PC-9 (cell line): Measurements from ENCODE around the gene MAST4. TPM values are rescaled to one million over a fixed set of nuclear protein-coding genes. Genes with fewer than 3 reads are reported as not detected.

Experiments
- BruUV-seq: library from RNA; stranded (reverse); fragments of 400-500 nt; replicated peaks from 2 replicates; lab custom pipeline; 2021; lab: Mats Ljungman, UMichigan
- CTCF ChIA-PET: fragments of 300-600 bp; sonication (Branson Sonifier 250); formaldehyde crosslinking; loops from one replicate; lab custom pipeline; 2022; ENCODE audit warnings: antibody characterized with exemption; lab: Charles Lee
- POLR2A ChIA-PET: fragments of 300-600 bp; sonication (Branson Sonifier 250); formaldehyde crosslinking; loops from one replicate; lab custom pipeline; 2022; ENCODE audit warnings: antibody characterized with exemption; ENCODE audit not compliant: unreplicated experiment; lab: Charles Lee
- DNase-seq, 2 experiments: peaks; one replicate each; pipeline versions ENCODE4 v3.0.0 to v3.0.0-alpha.2; 2015 to 2022; ENCODE audit warnings: mixed read lengths in 1 of 2
- H2AFZ ChIP-seq: fragments of 200-600 bp; sonication (generic); 2 replicates; pipeline ENCODE4 v1.8.1; 2017; ENCODE audit warnings: antibody characterized with exemption
- H3F3A ChIP-seq: fragments of 200-600 bp; sonication (generic); 2 replicates; pipeline ENCODE4 v1.8.1; 2017; ENCODE audit warnings: antibody characterized with exemption, mild to moderate bottlenecking, low read depth; ENCODE audit not compliant: insufficient read depth
- H3K27ac ChIP-seq: fragments of 200-600 bp; sonication (generic); 2 replicates; pipeline ENCODE4 v1.6.1; 2016; ENCODE audit warnings: mixed run types
- H3K27me3 ChIP-seq: fragments of 200-600 bp; sonication (generic); 2 replicates; pipeline ENCODE4 v1.6.1; 2016; ENCODE audit warnings: low read depth, mixed run types; ENCODE audit not compliant: insufficient read depth
- H3K36me3 ChIP-seq: fragments of 200-600 bp; sonication (generic); 2 replicates; pipeline ENCODE4 v1.6.1; 2016; ENCODE audit warnings: low read depth, mixed run types
- H3K4me1 ChIP-seq: fragments of 200-600 bp; sonication (generic); replicated peaks from 2 replicates; pipeline ENCODE4 v1.6.1; 2016; ENCODE audit warnings: mixed run types; ENCODE audit not compliant: insufficient read depth
- H3K4me2 ChIP-seq: fragments of 200-600 bp; sonication (generic); 2 replicates; pipeline ENCODE4 v1.6.1; 2017; ENCODE audit warnings: mixed run types
- H3K4me3 ChIP-seq: fragments of 200-600 bp; sonication (generic); 2 replicates; pipeline ENCODE4 v1.6.1; 2016; ENCODE audit warnings: mixed run types
- H3K79me2 ChIP-seq: fragments of 200-600 bp; sonication (generic); 2 replicates; pipeline ENCODE4 v1.6.1; 2017; ENCODE audit warnings: low read depth, mixed run types
- H3K9me2 ChIP-seq: fragments of 200-600 bp; sonication (generic); 2 replicates; pipeline ENCODE4 v1.8.1; 2017; ENCODE audit warnings: mild to moderate bottlenecking; ENCODE audit not compliant: insufficient read depth
- H3K9me3 ChIP-seq: fragments of 200-600 bp; sonication (generic); 2 replicates; pipeline ENCODE4 v1.8.1; 2016; ENCODE audit warnings: low read depth; ENCODE audit not compliant: insufficient read depth
- H4K20me1 ChIP-seq: fragments of 200-600 bp; sonication (generic); 2 replicates; pipeline ENCODE4 v1.8.1; 2017; ENCODE audit not compliant: insufficient read depth
- CTCF ChIP-seq: fragments of 200-600 bp; sonication (generic); conservative IDR thresholded peaks from 2 replicates; pipeline ENCODE4 v1.6.1; 2017; ENCODE audit warnings: mixed run types, antibody characterized with exemption, mild to moderate bottlenecking, moderate library complexity
- EZH2 ChIP-seq: fragments of 200-600 bp; sonication (generic); IDR thresholded peaks from 2 replicates; pipeline ENCODE4 v1.8.0; 2017; ENCODE audit warnings: antibody characterized with exemption, low read depth
- intact Hi-C: fragments of 100-400 bp; cut with micrococcal nuclease; formaldehyde crosslinking; loops from one replicate; pipeline ENCODE4 v1.10.0; 2022; ENCODE audit not compliant: unreplicated experiment
- total RNA-seq: library from RNA; stranded (reverse); gene quantifications from 2 replicates; pipeline ENCODE4 v1.2.3, GENCODE V29; 2021

The MAST4 gene
- total RNA-seq, 1 experiment from 2014 or later, result 19.3 TPM

GRCh38 chr5:66639037-66639436 lies 42.8 kb downstream of the MAST4 start:
- no peaks in the 10 kb centered on the region for H3F3A ChIP-seq
- no peak overlapping the region for H3K27ac ChIP-seq
- no peaks in the 10 kb centered on the region for H3K27me3 ChIP-seq
- H4K20me1 ChIP-seq, result no peaks in the 10 kb centered on the region
- H3K36me3 ChIP-seq, result no peaks in the 10 kb centered on the region
- no TSS peak for BruUV-seq
- CTCF ChIA-PET, result no interaction called here
- H3K4me3 ChIP-seq, result no peak overlapping the region
- H3K4me2 ChIP-seq, result no peak overlapping the region
- H3K9me3 ChIP-seq, result no peaks in the 10 kb centered on the region
- POLR2A ChIA-PET, result no interaction called here
- H3K4me1 ChIP-seq, result no peaks in the 10 kb centered on the region
- H3K9me2 ChIP-seq, result no peaks in the 10 kb centered on the region
- no peak overlapping the region for H2AFZ ChIP-seq
- DNase-seq, result no peak
- H3K79me2 ChIP-seq, result no peaks in the 10 kb centered on the region
- TF ChIP-seq EZH2 (no peak), CTCF (no peak)
- intact Hi-C loops, result no loop called here

- no peaks in the 10 kb centered on the region for H4K20me1 ChIP-seq
- H3K27ac ChIP-seq, result no peak overlapping the region
- ChIA-PET POLR2A (no interaction called here), CTCF (no interaction called here)
- intact Hi-C loops, result no loop called here
- no TSS peak for BruUV-seq
- DNase-seq, result no peak
- H3K4me2 ChIP-seq, result no peak overlapping the region
- TF ChIP-seq EZH2 (no peak), CTCF (no peak)
- no peaks in the 10 kb centered on the region for H3K36me3 ChIP-seq
- no peak overlapping the region for H2AFZ ChIP-seq
- H3K9me3 ChIP-seq, result no peaks in the 10 kb centered on the region
- no peaks in the 10 kb centered on the region for H3K27me3 ChIP-seq
- no peaks in the 10 kb centered on the region; the same call in 1 of the 2 replicates for H3K9me2 ChIP-seq
- H3F3A ChIP-seq, result no peaks in the 10 kb centered on the region
- no peaks in the 10 kb centered on the region for H3K4me1 ChIP-seq
- no peaks in the 10 kb centered on the region for H3K79me2 ChIP-seq
- H3K4me3 ChIP-seq, result no peak overlapping the region
These were observed 46.3 kb downstream of the MAST4 start for GRCh38 chr5:66642538-66642937.

GRCh38 chr5:66643387-66643786 lies 47.2 kb downstream of the MAST4 start:
- Histone ChIP-seq H3F3A (no peaks in the 10 kb centered on the region), H2AFZ (no peak overlapping the region), H3K4me1 (no peaks in the 10 kb centered on the region), H3K4me3 (no peak overlapping the region), H3K4me2 (no peak overlapping the region), H3K36me3 (no peaks in the 10 kb centered on the region), H3K79me2 (no peaks in the 10 kb centered on the region), H3K9me2 (no peaks in the 10 kb centered on the region; the same call in 1 of the 2 replicates), H3K27ac (no peak overlapping the region), H4K20me1 (no peaks in the 10 kb centered on the region), H3K9me3 (no peaks in the 10 kb centered on the region), H3K27me3 (no peaks in the 10 kb centered on the region)
- no peak for TF ChIP-seq CTCF
- TF ChIP-seq EZH2, result no peak
- CTCF ChIA-PET, result no interaction called here
- no TSS peak for BruUV-seq
- no peak for DNase-seq
- POLR2A ChIA-PET, result no interaction called here
- intact Hi-C loops, result no loop called here
